ENCODE results near the gene RPGRIP1.

- TF ChIP-seq CTCF (IDR thresholded peaks at IDR 0.05; ENCODE audit: low read depth, low read length, poor library complexity, severe bottlenecking) (no peak), EZH2phosphoT487 (IDR thresholded peaks at IDR 0.05; ENCODE audit: borderline replicate concordance, low read length) (no peak)
These were observed 12.4 kb upstream of the RPGRIP1 start for GRCh38 chr14:21267431-21267845.

Measured in DOHH2 (cell line).